Sigmoid colon (tissue), 7 donors: ENCODE measurements around the gene MTA3. TPM values are rescaled to one million over a fixed set of nuclear protein-coding genes. Genes with fewer than 3 reads are reported as not detected.

Source experiments
- DNase-seq: peaks from one replicate; pipeline ENCODE4 v3.0.0-alpha.2; 2019
- H3K27ac ChIP-seq, 4 donors: fragments of 200-600 bp; sonication (generic); one replicate each; pipeline ENCODE4 v1.5.1; 2016 to 2019; ENCODE audit warnings: mild to moderate bottlenecking in 1 of 4
- H3K27me3 ChIP-seq, 3 donors: fragments of 200-600 bp; sonication (generic); one replicate each; pipeline ENCODE4 v1.5.1; 2019; ENCODE audit warnings: mild to moderate bottlenecking in 1 of 3
- H3K36me3 ChIP-seq, 4 donors: fragments of 200-600 bp; sonication (generic); one replicate each; pipeline ENCODE4 v1.5.1; 2016 to 2019
- H3K4me1 ChIP-seq, 4 donors: fragments of 200-600 bp; sonication (generic); one replicate each; pipeline ENCODE4 v1.5.1; 2017 to 2019
- H3K4me3 ChIP-seq, 4 donors: fragments of 200-600 bp; sonication (generic); one replicate each; pipeline ENCODE4 v1.5.1; 2017 to 2019; ENCODE audit warnings: mild to moderate bottlenecking in 2 of 4, moderate library complexity in 1 of 4
- H3K9me3 ChIP-seq, 4 donors: fragments of 200-600 bp in 3 of 4; sonication (generic) in 3 of 4; one replicate each; pipeline versions ENCODE4 v1.5.1 to v1.6.1; 2013 to 2019
- EP300 ChIP-seq, 4 donors: sonication (generic); formaldehyde crosslinking; IDR thresholded peaks; one replicate each; pipeline ENCODE4 v1.6.1; 2017; ENCODE audit warnings: antibody characterized with exemption in 4 of 4
- POLR2A ChIP-seq, 2 donors: fragments of 450-650 bp; IDR thresholded peaks; one replicate each; pipeline ENCODE4 v1.6.1; 2016; ENCODE audit warnings: antibody characterized with exemption in 2 of 2, mild to moderate bottlenecking in 2 of 2, moderate library complexity in 2 of 2
- POLR2AphosphoS5 ChIP-seq, 4 donors: sonication (generic); formaldehyde crosslinking; IDR thresholded peaks; one replicate each; pipeline ENCODE4 v1.6.1; 2017; ENCODE audit warnings: antibody characterized with exemption in 4 of 4
- WGBS, 2 donors: extraction: QIAGEN DNeasy Blood & Tissue Kit; methylation state at CpG; one replicate each; pipeline ENCODE4 v1.1.7; 2013; 5-methylcytosine and 5-hydroxymethylcytosine counted together
- intact Hi-C: fragments of 100-400 bp; cut with DNase I; formaldehyde crosslinking; loops from one replicate; pipeline ENCODE4 v1.15.1; 2023
- polyA plus RNA-seq, 3 donors: library from polyadenylated mRNA; stranded (reverse); fragments of 200-250 nt; gene quantifications; one replicate each; pipeline ENCODE4 v1.2.3, GENCODE V29; 2013
- total RNA-seq, 4 donors: library from RNA; depleted of rRNA; stranded (reverse); fragments of >200 nt; gene quantifications; one replicate each; pipeline ENCODE4 v1.1.0, GENCODE V29; 2016
- TF ChIP-seq, protein P1 (sequence below), 4 experiments: fragments of 450-650 bp in 3 of 4; fragments of 200-600 bp in 1 of 4; IDR thresholded peaks; one replicate each; pipeline ENCODE4 v1.5.1; 2016 to 2019; ENCODE audit warnings: antibody characterized with exemption in 4 of 4, mild to moderate bottlenecking in 3 of 4, moderate library complexity in 2 of 4
- donor health status: healthy with polysubstance abuse.
- donor health status: Bipolar disorder and iron deficiency.
- donor health status: healthy.

Gene MTA3
- total and polyA plus RNA-seq, 7 donors: 24.5 to 53.2 (median 33.9) TPM

GRCh38 chr2:42758751-42759150 lies 190.3 kb downstream of the MTA3 start:
- Histone ChIP-seq H3K4me3 (no peak overlapping the region), H3K36me3 (peaks cover 0 to 4% (median 0%) of the 10 kb centered on the region in 4 donors), H3K27me3 (no peaks in the 10 kb centered on the region), H3K9me3 (no peaks in the 10 kb centered on the region), H3K27ac (no peak overlapping the region), H3K4me1 (peaks cover 0 to 9% (median 0%) of the 10 kb centered on the region in 4 donors)
- no peak for DNase-seq
- intact Hi-C loops: no loop called here
- TF ChIP-seq EP300 (IDR thresholded peaks at IDR 0.05): no peak
- TF ChIP-seq POLR2AphosphoS5 (IDR thresholded peaks at IDR 0.05): no peak
- no peak for TF ChIP-seq POLR2A (IDR thresholded peaks at IDR 0.05)
- TF ChIP-seq, protein P1, sequence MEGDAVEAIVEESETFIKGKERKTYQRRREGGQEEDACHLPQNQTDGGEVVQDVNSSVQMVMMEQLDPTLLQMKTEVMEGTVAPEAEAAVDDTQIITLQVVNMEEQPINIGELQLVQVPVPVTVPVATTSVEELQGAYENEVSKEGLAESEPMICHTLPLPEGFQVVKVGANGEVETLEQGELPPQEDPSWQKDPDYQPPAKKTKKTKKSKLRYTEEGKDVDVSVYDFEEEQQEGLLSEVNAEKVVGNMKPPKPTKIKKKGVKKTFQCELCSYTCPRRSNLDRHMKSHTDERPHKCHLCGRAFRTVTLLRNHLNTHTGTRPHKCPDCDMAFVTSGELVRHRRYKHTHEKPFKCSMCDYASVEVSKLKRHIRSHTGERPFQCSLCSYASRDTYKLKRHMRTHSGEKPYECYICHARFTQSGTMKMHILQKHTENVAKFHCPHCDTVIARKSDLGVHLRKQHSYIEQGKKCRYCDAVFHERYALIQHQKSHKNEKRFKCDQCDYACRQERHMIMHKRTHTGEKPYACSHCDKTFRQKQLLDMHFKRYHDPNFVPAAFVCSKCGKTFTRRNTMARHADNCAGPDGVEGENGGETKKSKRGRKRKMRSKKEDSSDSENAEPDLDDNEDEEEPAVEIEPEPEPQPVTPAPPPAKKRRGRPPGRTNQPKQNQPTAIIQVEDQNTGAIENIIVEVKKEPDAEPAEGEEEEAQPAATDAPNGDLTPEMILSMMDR (IDR thresholded peaks at IDR 0.05): no peak
- 91 to 95% methylated on average over 1 of the region's 1 CpG for WGBS, 2 donors

DNA sequence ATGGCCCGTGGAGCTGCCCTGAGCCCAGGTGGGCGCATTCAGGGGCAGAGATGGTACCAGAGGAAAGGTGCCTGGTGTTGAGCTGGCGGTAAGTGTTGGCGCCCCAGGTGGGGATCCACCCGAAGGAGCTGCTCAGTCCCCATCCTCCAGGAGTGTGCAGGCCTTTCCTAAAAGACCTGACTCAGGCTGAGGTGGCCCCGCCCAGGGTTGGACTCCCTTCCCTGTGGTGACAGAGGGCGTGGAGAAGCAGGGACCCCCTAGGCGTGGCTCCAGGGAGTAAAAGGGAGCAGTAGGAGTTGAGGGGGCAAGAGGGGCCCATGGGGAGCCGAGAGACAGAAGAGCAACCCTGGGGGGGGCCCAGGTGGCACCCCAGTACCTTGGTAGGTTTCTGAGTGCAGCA lies 193.1 kb downstream of the MTA3 start:
- Histone ChIP-seq H3K36me3 (no peaks in the 10 kb centered on the region), H3K4me1 (no peaks in the 10 kb centered on the region), H3K27me3 (no peaks in the 10 kb centered on the region), H3K27ac (no peak overlapping the region), H3K9me3 (no peaks in the 10 kb centered on the region), H3K4me3 (no peak overlapping the region)
- DNase-seq: peak; percentile 50
- TF ChIP-seq EP300 (IDR thresholded peaks at IDR 0.05): no peak
- no peak for TF ChIP-seq POLR2AphosphoS5 (IDR thresholded peaks at IDR 0.05)
- TF ChIP-seq, protein P1 (IDR thresholded peaks at IDR 0.05): no peak
- no peak for TF ChIP-seq POLR2A (IDR thresholded peaks at IDR 0.05)
- intact Hi-C loops: no loop called here
- WGBS, 2 donors: 88 to 92% methylated on average over 9 of the region's 9 CpGs

DNA sequence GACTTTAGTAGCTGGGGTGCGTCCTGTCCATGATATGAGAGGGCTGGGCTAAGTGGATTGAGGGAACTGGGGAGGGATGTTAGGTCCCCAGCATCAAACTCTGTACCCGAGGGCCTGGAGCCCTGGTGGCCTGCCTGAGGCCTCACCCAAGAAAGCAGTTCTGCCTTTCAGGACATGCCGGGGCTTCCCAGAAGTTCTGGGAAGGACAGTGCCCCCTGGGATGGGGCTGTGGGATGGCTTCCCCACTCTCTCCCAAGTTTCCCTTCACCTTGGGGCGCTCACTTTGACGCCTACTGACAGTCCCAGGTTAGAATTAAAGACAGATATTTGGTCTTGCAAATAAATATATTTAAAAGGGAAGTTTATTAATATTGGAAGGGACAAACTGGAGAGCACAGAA lies 193.7 kb downstream of the MTA3 start:
- no peak overlapping the region for H3K4me3 ChIP-seq
- no peak for TF ChIP-seq POLR2AphosphoS5 (IDR thresholded peaks at IDR 0.05)
- TF ChIP-seq POLR2A (IDR thresholded peaks at IDR 0.05): no peak
- TF ChIP-seq, protein P1 (IDR thresholded peaks at IDR 0.05): no peak
- TF ChIP-seq EP300 (IDR thresholded peaks at IDR 0.05): no peak
- no peaks in the 10 kb centered on the region for H3K27me3 ChIP-seq
- no peak overlapping the region for H3K27ac ChIP-seq
- no peaks in the 10 kb centered on the region for H3K4me1 ChIP-seq
- intact Hi-C loops: no loop called here
- WGBS, 2 donors: 92 to 94% methylated on average over 5 of the region's 5 CpGs
- H3K9me3 ChIP-seq: no peaks in the 10 kb centered on the region
- no peaks in the 10 kb centered on the region for H3K36me3 ChIP-seq
- DNase-seq: no peak

DNA sequence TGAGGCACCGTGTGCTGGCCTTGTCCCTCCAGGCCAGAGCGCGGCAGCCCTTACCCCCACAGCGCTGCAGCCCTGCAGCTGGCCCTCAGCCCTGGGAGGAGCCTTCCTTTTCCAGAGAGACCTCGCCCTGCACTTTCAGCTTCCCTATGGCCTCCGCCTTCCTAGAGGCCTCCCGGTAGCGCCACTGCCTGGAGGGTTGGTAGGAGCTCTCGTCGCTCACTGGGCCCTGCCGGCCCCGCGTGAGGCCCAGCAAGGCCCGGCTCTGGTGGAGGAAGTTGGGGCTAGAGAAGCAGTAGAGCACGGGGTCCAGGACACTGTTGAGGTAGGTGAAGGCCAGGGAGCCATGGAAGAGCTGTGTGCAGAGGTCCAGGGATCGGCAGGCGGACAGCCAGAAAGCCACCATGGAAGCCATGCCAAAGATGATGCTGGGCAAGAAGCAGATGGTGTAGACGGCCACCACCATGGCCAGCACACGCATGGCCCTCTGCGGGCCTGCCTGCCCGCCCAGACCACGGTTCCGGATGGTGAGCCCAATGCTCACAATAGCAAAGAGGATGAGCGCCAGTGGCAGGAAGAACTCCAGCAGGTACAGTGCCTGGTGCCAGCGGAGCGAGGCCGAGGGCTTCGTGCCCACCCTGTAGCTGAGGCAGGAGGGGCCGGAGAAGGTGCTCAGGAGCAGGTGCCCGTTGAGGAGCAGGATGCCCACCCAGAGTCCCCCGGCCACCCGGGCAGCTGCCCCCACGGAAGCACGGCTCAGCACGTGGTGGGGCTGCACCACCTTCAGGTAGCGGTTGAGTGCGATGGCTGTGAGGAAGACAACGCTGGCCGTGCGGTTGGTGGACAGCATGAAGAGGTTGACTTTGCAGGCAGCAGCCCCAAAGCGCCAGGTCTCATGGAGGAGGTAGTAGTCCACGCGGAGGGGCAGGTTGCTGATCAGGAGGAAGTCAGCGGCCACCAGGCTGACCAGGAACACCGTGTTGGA lies 194.7 kb downstream of the MTA3 start:
- peak; percentile 60 for DNase-seq
- WGBS, 2 donors: 96 to 97% methylated on average over 45 of the region's 45 CpGs
- intact Hi-C loops: no loop called here
- H3K4me3 ChIP-seq: no peak overlapping the region
- no peaks in the 10 kb centered on the region for H3K4me1 ChIP-seq
- H3K36me3 ChIP-seq: no peaks in the 10 kb centered on the region
- no peak overlapping the region for H3K27ac ChIP-seq
- no peak for TF ChIP-seq POLR2AphosphoS5 (IDR thresholded peaks at IDR 0.05)
- no peaks in the 10 kb centered on the region for H3K27me3 ChIP-seq
- H3K9me3 ChIP-seq: no peaks in the 10 kb centered on the region

DNA sequence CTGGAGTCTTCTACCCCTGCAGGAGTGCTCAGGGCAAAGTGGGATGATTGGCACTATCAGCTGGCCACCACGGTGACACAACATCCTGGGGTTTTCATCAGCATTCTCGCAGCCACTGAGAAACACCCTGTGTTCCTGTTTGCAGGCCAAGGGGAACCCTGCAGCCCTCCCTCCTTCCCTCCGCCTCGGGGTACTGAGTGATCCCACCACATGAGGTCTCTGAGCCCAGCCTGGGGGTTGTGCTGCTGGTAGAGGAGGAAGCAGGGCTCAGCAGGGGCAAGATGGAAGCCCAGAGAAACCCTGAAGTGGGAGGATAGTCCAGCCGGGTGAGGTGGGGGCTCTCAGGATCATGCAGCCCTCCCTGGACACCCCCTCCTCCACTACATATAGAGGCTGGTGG lies 195.7 kb downstream of the MTA3 start, which contains the start of gene OXER1:
Gene OXER1 (minus strand): TSS at position 40 of the 400 bp plus-strand sequence. CDS start 73 bp downstream, outside the sequence.
- peak; percentile 60 for DNase-seq
- Histone ChIP-seq H3K27me3 (no peaks in the 10 kb centered on the region), H3K36me3 (no peaks in the 10 kb centered on the region), H3K4me3 (no peak within 1 kb of the TSS), H3K4me1 (no peaks in the 10 kb centered on the region), H3K27ac (no peak within 1 kb of the TSS), H3K9me3 (no peaks in the 10 kb centered on the region)
- TF ChIP-seq EP300 (IDR thresholded peaks at IDR 0.05) (no peak), POLR2A (IDR thresholded peaks at IDR 0.05) (no peak), POLR2AphosphoS5 (IDR thresholded peaks at IDR 0.05) (no peak)
- TF ChIP-seq, protein P1 (IDR thresholded peaks at IDR 0.05): no peak
- WGBS, 2 donors: 49 to 81% methylated on average over 5 of the region's 5 CpGs
- intact Hi-C loops: no loop called here
